ENCODE results near the gene LEO1. TPM values are rescaled to one million over a fixed set of nuclear protein-coding genes. Genes with fewer than 3 reads are reported as not detected.

Gene LEO1
- total and polyA plus RNA-seq, 7 experiments from 2014 or later = 9.2 to 33.2 (median 19.3) TPM

DNA sequence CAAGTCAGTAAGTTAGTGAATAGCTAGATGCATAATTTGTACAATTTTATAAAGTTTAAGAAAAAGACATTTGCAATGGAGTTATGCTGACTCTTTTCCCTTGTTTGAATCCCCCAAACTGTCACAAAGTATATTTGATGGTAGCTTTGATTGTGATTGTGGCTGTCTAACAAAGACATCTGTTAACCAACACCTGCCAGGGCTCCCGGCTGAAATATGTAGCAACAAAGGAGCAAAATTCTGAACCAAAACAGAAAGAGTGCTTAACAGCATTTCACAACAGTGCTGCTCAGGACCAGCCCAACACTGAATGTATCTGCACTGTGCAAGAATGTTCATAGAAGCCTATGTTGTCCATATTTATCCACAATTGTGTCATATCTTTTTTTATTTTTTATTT is 39.4 kb downstream of the LEO1 start:
- H3K27me3 ChIP-seq (ENCODE audit: control insufficient read depth in 2 of 2, insufficient read depth in 2 of 2, low read length in 2 of 2) = no peaks in the 10 kb centered on the region
- no peaks in the 10 kb centered on the region for H3K9me3 Mint-ChIP-seq
- H3K4me1 Mint-ChIP-seq = peaks cover 0 to 7% (median 0%) of the 10 kb centered on the region in 7 donors
- ChIA-PET POLR2A (interaction anchor here (0.7 kb wide), 1 partner anchor 86 kb away, joined by 5 read pairs; no protein-coding TSS in a partner anchor), CTCF (interaction anchor here (0.6 kb wide), 1 partner anchor 330 kb away, joined by 4 read pairs; no protein-coding TSS in a partner anchor)
- no peak overlapping the region for H3K4me3 ChIP-seq (ENCODE audit: low read length)
- no peaks in the 10 kb centered on the region for H3K27me3 Mint-ChIP-seq
- peaks cover 0 to 25% (median 0%) of the 10 kb centered on the region in 3 experiments for H3K36me3 ChIP-seq (ENCODE audit: control insufficient read depth in 2 of 3, insufficient read depth in 3 of 3, low read length in 3 of 3)
- H3K36me3 Mint-ChIP-seq = peaks cover 4 to 25% (median 6%) of the 10 kb centered on the region in 5 donors
- H3K4me3 Mint-ChIP-seq = no peak overlapping the region
- no peak for ATAC-seq
- no peaks in the 10 kb centered on the region for H3K9me3 ChIP-seq (ENCODE audit: control insufficient read depth in 2 of 3, low read length in 3 of 3)
- H3K27ac ChIP-seq (ENCODE audit: low read depth, low read length) = no peak overlapping the region
- intact Hi-C loops (cut with micrococcal nuclease) = no loop called here
- DNase-seq = no peak
- no peaks in the 10 kb centered on the region for H3K4me1 ChIP-seq (ENCODE audit: control insufficient read depth in 2 of 2, insufficient read depth in 2 of 2, low read length in 2 of 2)
- H3K27ac Mint-ChIP-seq = peak overlapping the region in 1 of 9 donors; percentile 73

- Mint-ChIP-seq H3K4me1 (peaks cover 0 to 7% (median 0%) of the 10 kb centered on the region in 7 donors), H3K4me3 (no peak overlapping the region), H3K36me3 (peaks cover 3 to 28% (median 5%) of the 10 kb centered on the region in 5 donors), H3K27ac (peak overlapping the region in 1 of 9 donors; percentile 41), H3K27me3 (no peaks in the 10 kb centered on the region), H3K9me3 (no peaks in the 10 kb centered on the region)
- no peak for ATAC-seq
- Histone ChIP-seq H3K4me1 (ENCODE audit: control insufficient read depth in 2 of 2, insufficient read depth in 2 of 2, low read length in 2 of 2) (no peaks in the 10 kb centered on the region), H3K27ac (ENCODE audit: low read depth, low read length) (no peak overlapping the region), H3K27me3 (ENCODE audit: control insufficient read depth in 2 of 2, insufficient read depth in 2 of 2, low read length in 2 of 2) (no peaks in the 10 kb centered on the region), H3K4me3 (ENCODE audit: low read length) (no peak overlapping the region), H3K9me3 (ENCODE audit: control insufficient read depth in 2 of 3, low read length in 3 of 3) (no peaks in the 10 kb centered on the region), H3K36me3 (ENCODE audit: control insufficient read depth in 2 of 3, insufficient read depth in 3 of 3, low read length in 3 of 3) (peaks cover 0 to 24% (median 0%) of the 10 kb centered on the region in 3 experiments)
- intact Hi-C loops (cut with micrococcal nuclease) = no loop called here
- ChIA-PET CTCF (no interaction called here), POLR2A (no interaction called here)
- no peak for DNase-seq
These were observed 39.9 kb downstream of the LEO1 start for GRCh38 chr15:51931638-51932037.

GRCh38 chr15:51931016-51931415 is 40.6 kb downstream of the LEO1 start:
- ATAC-seq = no peak
- no peak for DNase-seq
- CTCF ChIA-PET = no interaction called here
- POLR2A ChIA-PET = no interaction called here
- no peaks in the 10 kb centered on the region for H3K9me3 ChIP-seq (ENCODE audit: control insufficient read depth in 2 of 3, low read length in 3 of 3)
- peaks cover 0 to 22% (median 0%) of the 10 kb centered on the region in 3 experiments for H3K36me3 ChIP-seq (ENCODE audit: control insufficient read depth in 2 of 3, insufficient read depth in 3 of 3, low read length in 3 of 3)
- H3K4me3 ChIP-seq (ENCODE audit: low read length) = no peak overlapping the region
- Mint-ChIP-seq H3K4me3 (no peak overlapping the region), H3K9me3 (no peaks in the 10 kb centered on the region), H3K27me3 (no peaks in the 10 kb centered on the region), H3K27ac (peak overlapping the region in 1 of 9 donors; percentile 65), H3K4me1 (peaks cover 0 to 7% (median 0%) of the 10 kb centered on the region in 7 donors), H3K36me3 (peaks cover 0 to 30% (median 5%) of the 10 kb centered on the region in 5 donors)
- H3K27ac ChIP-seq (ENCODE audit: low read depth, low read length) = no peak overlapping the region
- intact Hi-C loops (cut with micrococcal nuclease) = no loop called here
- H3K27me3 ChIP-seq (ENCODE audit: control insufficient read depth in 2 of 2, insufficient read depth in 2 of 2, low read length in 2 of 2) = no peaks in the 10 kb centered on the region
- H3K4me1 ChIP-seq (ENCODE audit: control insufficient read depth in 2 of 2, insufficient read depth in 2 of 2, low read length in 2 of 2) = no peaks in the 10 kb centered on the region

DNA sequence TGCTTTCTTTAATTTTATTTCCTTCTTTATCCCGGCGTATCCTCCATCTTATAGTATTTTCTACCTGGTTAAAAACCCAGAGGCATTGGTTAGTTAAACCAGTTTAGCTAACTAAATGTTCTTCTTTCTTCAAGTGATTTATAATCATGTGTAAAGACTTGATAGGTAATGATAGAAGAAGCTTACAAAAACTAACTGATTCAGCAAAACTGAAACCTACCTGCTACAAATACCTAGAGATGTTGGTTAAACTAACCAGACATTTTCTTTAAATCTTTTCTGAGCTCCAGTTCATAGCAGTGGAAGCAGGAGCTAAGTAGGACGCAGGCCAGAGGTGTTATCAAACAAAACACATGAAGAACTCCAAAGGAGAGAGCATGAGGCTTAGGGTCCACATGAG is 44.8 kb downstream of the LEO1 start:
- H3K9me3 Mint-ChIP-seq = no peaks in the 10 kb centered on the region
- H3K27me3 Mint-ChIP-seq = no peaks in the 10 kb centered on the region
- H3K36me3 Mint-ChIP-seq = peaks cover 0 to 36% (median 7%) of the 10 kb centered on the region in 5 donors
- no peak overlapping the region for H3K27ac ChIP-seq (ENCODE audit: low read depth, low read length)
- H3K36me3 ChIP-seq (ENCODE audit: control insufficient read depth in 2 of 3, insufficient read depth in 3 of 3, low read length in 3 of 3) = peaks cover 0 to 39% (median 7%) of the 10 kb centered on the region in 3 experiments
- ATAC-seq = no peak
- ChIA-PET CTCF (interaction anchor here (1.1 kb wide), 2 partner anchors 38 to 152 kb away, joined by 3 to 4 read pairs; no protein-coding TSS in a partner anchor), POLR2A (no interaction called here)
- intact Hi-C loops (cut with micrococcal nuclease) = no loop called here
- DNase-seq = no peak
- no peaks in the 10 kb centered on the region for H3K4me1 ChIP-seq (ENCODE audit: control insufficient read depth in 2 of 2, insufficient read depth in 2 of 2, low read length in 2 of 2)
- no peaks in the 10 kb centered on the region for H3K9me3 ChIP-seq (ENCODE audit: control insufficient read depth in 2 of 3, low read length in 3 of 3)
- no peak overlapping the region for H3K4me3 Mint-ChIP-seq
- H3K27me3 ChIP-seq (ENCODE audit: control insufficient read depth in 2 of 2, insufficient read depth in 2 of 2, low read length in 2 of 2) = no peaks in the 10 kb centered on the region
- H3K27ac Mint-ChIP-seq = peak overlapping the region in 4 of 9 donors; percentile 1 to 31 (median 18)
- H3K4me3 ChIP-seq (ENCODE audit: low read length) = no peak overlapping the region
- H3K4me1 Mint-ChIP-seq = peaks cover 0 to 1% (median 0%) of the 10 kb centered on the region in 7 donors

- ChIA-PET CTCF (interaction anchor here (1.0 kb wide), 1 partner anchor 333 kb away, joined by 3 read pairs; no protein-coding TSS in a partner anchor), POLR2A (interaction anchor here (0.5 kb wide), 1 partner anchor 66 kb away, joined by 3 read pairs; no protein-coding TSS in a partner anchor)
These were observed 47.2 kb downstream of the LEO1 start for GRCh38 chr15:51924156-51925068.

DNA sequence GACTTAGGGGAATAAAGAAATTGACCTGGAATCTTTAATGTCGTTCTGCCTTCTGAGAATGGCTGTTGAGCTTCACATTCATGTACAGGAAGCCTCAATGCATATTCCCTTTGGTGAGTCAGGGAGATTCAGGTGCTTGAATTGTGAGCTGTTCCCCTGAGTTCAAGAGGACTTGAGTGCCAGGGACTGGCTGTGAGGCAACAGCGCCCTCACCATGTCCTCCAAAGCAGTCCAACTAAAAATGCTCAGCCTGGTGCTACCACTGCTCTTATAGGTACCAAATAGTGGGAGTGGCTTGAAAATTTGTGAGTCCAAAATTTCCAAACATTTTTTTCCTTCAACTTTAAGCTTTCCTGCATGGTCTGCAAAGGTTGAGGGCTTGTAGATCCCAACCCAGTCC is 54.1 kb downstream of the LEO1 start:
- ChIA-PET CTCF (interaction anchor here (0.8 to 1.0 kb wide), 2 partner anchors 9 to 304 kb away, joined by 3 read pairs; no protein-coding TSS in a partner anchor), POLR2A (no interaction called here)
- Histone ChIP-seq H3K9me3 (ENCODE audit: control insufficient read depth in 2 of 3, low read length in 3 of 3) (no peaks in the 10 kb centered on the region), H3K36me3 (ENCODE audit: control insufficient read depth in 2 of 3, insufficient read depth in 3 of 3, low read length in 3 of 3) (peaks cover 0 to 35% (median 12%) of the 10 kb centered on the region in 3 experiments), H3K4me1 (ENCODE audit: control insufficient read depth in 2 of 2, insufficient read depth in 2 of 2, low read length in 2 of 2) (no peaks in the 10 kb centered on the region), H3K27me3 (ENCODE audit: control insufficient read depth in 2 of 2, insufficient read depth in 2 of 2, low read length in 2 of 2) (no peaks in the 10 kb centered on the region), H3K27ac (ENCODE audit: low read depth, low read length) (no peak overlapping the region), H3K4me3 (ENCODE audit: low read length) (no peak overlapping the region)
- Mint-ChIP-seq H3K27ac (no peak overlapping the region), H3K27me3 (no peaks in the 10 kb centered on the region), H3K4me1 (no peaks in the 10 kb centered on the region), H3K9me3 (no peaks in the 10 kb centered on the region), H3K36me3 (peaks cover 5 to 13% (median 10%) of the 10 kb centered on the region in 5 donors), H3K4me3 (no peak overlapping the region)
- DNase-seq (peak in 1 of 9 donors; percentile 4), ATAC-seq (no peak)
- intact Hi-C loops (cut with micrococcal nuclease) = loop anchor here in 1 of 2 donors (10.0 kb wide), 1 partner anchor 687 kb away; no protein-coding TSS in a partner anchor

More at GRCh38 chr15:51924156-51925068, 47.2 kb downstream of the LEO1 start:
- H3K4me3 ChIP-seq (ENCODE audit: low read length) = no peak overlapping the region
- no peak overlapping the region for H3K27ac ChIP-seq (ENCODE audit: low read depth, low read length)
- no peak for DNase-seq
- H3K27ac Mint-ChIP-seq = peak overlapping the region in 3 of 9 donors; percentile 3 to 7 (median 6)
- no peaks in the 10 kb centered on the region for H3K4me1 ChIP-seq (ENCODE audit: control insufficient read depth in 2 of 2, insufficient read depth in 2 of 2, low read length in 2 of 2)
- no peak for ATAC-seq
- no peaks in the 10 kb centered on the region for H3K27me3 Mint-ChIP-seq
- H3K4me1 Mint-ChIP-seq = peaks cover 0 to 1% (median 0%) of the 10 kb centered on the region in 7 donors
- no peaks in the 10 kb centered on the region for H3K9me3 ChIP-seq (ENCODE audit: control insufficient read depth in 2 of 3, low read length in 3 of 3)
- H3K4me3 Mint-ChIP-seq = no peak overlapping the region
- peaks cover 5 to 32% (median 11%) of the 10 kb centered on the region in 5 donors for H3K36me3 Mint-ChIP-seq
- no peaks in the 10 kb centered on the region for H3K27me3 ChIP-seq (ENCODE audit: control insufficient read depth in 2 of 2, insufficient read depth in 2 of 2, low read length in 2 of 2)
- intact Hi-C loops (cut with micrococcal nuclease) = no loop called here
- H3K36me3 ChIP-seq (ENCODE audit: control insufficient read depth in 2 of 3, insufficient read depth in 3 of 3, low read length in 3 of 3) = peaks cover 0 to 40% (median 7%) of the 10 kb centered on the region in 3 experiments
- no peaks in the 10 kb centered on the region for H3K9me3 Mint-ChIP-seq

All from naive thymus-derived CD4-positive, alpha-beta T cell (primary cell).